Measurements from ENCODE around the gene CALM1. TPM values are rescaled to one million over a fixed set of nuclear protein-coding genes. Genes with fewer than 3 reads are reported as not detected.

The CALM1 gene
- total RNA-seq, 1 donor, result 227 TPM

- no peaks in the 10 kb centered on the region for H3K36me3 ChIP-seq (ENCODE audit: insufficient read depth, low read length)
- peaks cover 7% of the 10 kb centered on the region for H3K9me3 ChIP-seq (ENCODE audit: low read depth, low read length)
- no peaks in the 10 kb centered on the region for H3K4me1 ChIP-seq (ENCODE audit: insufficient read depth, low read length)
- no peak overlapping the region for H3K4me3 ChIP-seq (ENCODE audit: insufficient read depth, low read length)
- H3K27ac ChIP-seq (ENCODE audit: low read depth, low read length), result no peak overlapping the region
- DNase-seq (ENCODE audit: insufficient read length, low spot score, missing footprints), result no peak
- H3K4me2 ChIP-seq (ENCODE audit: insufficient read depth, low read length), result no peak overlapping the region
- no peaks in the 10 kb centered on the region for H3K27me3 ChIP-seq (ENCODE audit: insufficient read depth, low read length)
- no peak overlapping the region for H2AFZ ChIP-seq (ENCODE audit: low read length)
- H4K20me1 ChIP-seq (ENCODE audit: insufficient read depth, low read length), result no peaks in the 10 kb centered on the region
- TF ChIP-seq, protein P1, sequence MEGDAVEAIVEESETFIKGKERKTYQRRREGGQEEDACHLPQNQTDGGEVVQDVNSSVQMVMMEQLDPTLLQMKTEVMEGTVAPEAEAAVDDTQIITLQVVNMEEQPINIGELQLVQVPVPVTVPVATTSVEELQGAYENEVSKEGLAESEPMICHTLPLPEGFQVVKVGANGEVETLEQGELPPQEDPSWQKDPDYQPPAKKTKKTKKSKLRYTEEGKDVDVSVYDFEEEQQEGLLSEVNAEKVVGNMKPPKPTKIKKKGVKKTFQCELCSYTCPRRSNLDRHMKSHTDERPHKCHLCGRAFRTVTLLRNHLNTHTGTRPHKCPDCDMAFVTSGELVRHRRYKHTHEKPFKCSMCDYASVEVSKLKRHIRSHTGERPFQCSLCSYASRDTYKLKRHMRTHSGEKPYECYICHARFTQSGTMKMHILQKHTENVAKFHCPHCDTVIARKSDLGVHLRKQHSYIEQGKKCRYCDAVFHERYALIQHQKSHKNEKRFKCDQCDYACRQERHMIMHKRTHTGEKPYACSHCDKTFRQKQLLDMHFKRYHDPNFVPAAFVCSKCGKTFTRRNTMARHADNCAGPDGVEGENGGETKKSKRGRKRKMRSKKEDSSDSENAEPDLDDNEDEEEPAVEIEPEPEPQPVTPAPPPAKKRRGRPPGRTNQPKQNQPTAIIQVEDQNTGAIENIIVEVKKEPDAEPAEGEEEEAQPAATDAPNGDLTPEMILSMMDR (IDR thresholded peaks at IDR 0.05; ENCODE audit: extremely low read depth, low read depth, low read length), result no peak
- no peaks in the 10 kb centered on the region for H3K79me2 ChIP-seq (ENCODE audit: insufficient read depth, low read length)
Measured at GRCh38 chr14:90449411-90449810, 52.6 kb downstream of the CALM1 start.

DNA sequence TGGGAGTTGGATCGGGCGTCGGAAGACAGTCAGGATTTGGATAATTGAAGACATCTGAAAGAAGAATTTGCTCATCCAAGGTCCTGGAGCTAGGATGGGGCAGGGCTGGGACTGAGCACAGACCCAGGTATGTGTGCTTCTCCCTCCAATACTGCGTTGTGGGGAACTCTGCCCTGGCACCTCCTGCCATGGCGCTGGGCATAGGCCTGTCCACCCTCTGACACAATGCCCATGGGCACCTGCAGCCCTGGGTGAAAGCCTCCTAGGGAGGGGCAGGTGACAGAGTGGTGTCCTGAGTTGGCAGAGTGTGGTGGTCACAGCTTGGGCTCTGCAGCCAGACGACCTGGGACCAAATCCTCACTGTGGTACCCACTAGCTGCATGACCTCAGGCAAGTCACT is 53.3 kb downstream of the CALM1 start:
- no peak overlapping the region for H3K4me3 ChIP-seq (ENCODE audit: insufficient read depth, low read length)
- TF ChIP-seq, protein P1 (IDR thresholded peaks at IDR 0.05; ENCODE audit: extremely low read depth, low read depth, low read length), result no peak
- H3K27ac ChIP-seq (ENCODE audit: low read depth, low read length), result no peak overlapping the region
- peaks cover 7% of the 10 kb centered on the region for H3K9me3 ChIP-seq (ENCODE audit: low read depth, low read length)
- no peaks in the 10 kb centered on the region for H3K27me3 ChIP-seq (ENCODE audit: insufficient read depth, low read length)
- no peaks in the 10 kb centered on the region for H4K20me1 ChIP-seq (ENCODE audit: insufficient read depth, low read length)
- H3K79me2 ChIP-seq (ENCODE audit: insufficient read depth, low read length), result no peaks in the 10 kb centered on the region
- H3K4me2 ChIP-seq (ENCODE audit: insufficient read depth, low read length), result no peak overlapping the region
- H2AFZ ChIP-seq (ENCODE audit: low read length), result no peak overlapping the region
- no peak for DNase-seq (ENCODE audit: insufficient read length, low spot score, missing footprints)
- no peaks in the 10 kb centered on the region for H3K4me1 ChIP-seq (ENCODE audit: insufficient read depth, low read length)
- no peaks in the 10 kb centered on the region for H3K36me3 ChIP-seq (ENCODE audit: insufficient read depth, low read length)

DNA sequence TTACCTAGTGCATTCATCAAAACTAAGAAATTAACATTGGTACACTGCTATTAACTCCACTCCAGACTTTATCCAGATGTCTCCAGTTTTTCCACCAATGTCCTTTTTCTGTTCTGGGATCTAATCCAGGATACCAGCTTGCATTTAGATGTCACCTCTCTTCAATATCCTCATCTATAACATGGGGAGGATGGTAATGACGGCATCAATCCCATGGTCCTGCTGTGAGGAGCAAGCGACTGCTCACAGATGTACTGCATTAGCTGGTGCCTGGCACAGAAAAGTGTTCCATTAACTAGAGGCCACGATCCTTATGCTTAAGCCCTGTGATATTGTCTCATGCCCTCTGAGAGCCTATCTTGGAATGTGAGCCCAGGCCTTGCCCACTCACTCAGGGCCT is 53.8 kb downstream of the CALM1 start:
- DNase-seq (ENCODE audit: insufficient read length, low spot score, missing footprints), result no peak
- H3K79me2 ChIP-seq (ENCODE audit: insufficient read depth, low read length), result no peaks in the 10 kb centered on the region
- H3K27ac ChIP-seq (ENCODE audit: low read depth, low read length), result no peak overlapping the region
- H3K27me3 ChIP-seq (ENCODE audit: insufficient read depth, low read length), result no peaks in the 10 kb centered on the region
- H3K4me3 ChIP-seq (ENCODE audit: insufficient read depth, low read length), result no peak overlapping the region
- no peaks in the 10 kb centered on the region for H3K36me3 ChIP-seq (ENCODE audit: insufficient read depth, low read length)
- no peak overlapping the region for H2AFZ ChIP-seq (ENCODE audit: low read length)
- no peaks in the 10 kb centered on the region for H4K20me1 ChIP-seq (ENCODE audit: insufficient read depth, low read length)
- peaks cover 7% of the 10 kb centered on the region for H3K9me3 ChIP-seq (ENCODE audit: low read depth, low read length)
- H3K4me2 ChIP-seq (ENCODE audit: insufficient read depth, low read length), result no peak overlapping the region
- no peaks in the 10 kb centered on the region for H3K4me1 ChIP-seq (ENCODE audit: insufficient read depth, low read length)
- TF ChIP-seq, protein P1 (IDR thresholded peaks at IDR 0.05; ENCODE audit: extremely low read depth, low read depth, low read length), result no peak

- peaks cover 7% of the 10 kb centered on the region for H3K9me3 ChIP-seq (ENCODE audit: low read depth, low read length)
- no peak for DNase-seq (ENCODE audit: insufficient read length, low spot score, missing footprints)
- no peaks in the 10 kb centered on the region for H3K4me1 ChIP-seq (ENCODE audit: insufficient read depth, low read length)
- no peak overlapping the region for H3K4me2 ChIP-seq (ENCODE audit: insufficient read depth, low read length)
- no peak overlapping the region for H3K4me3 ChIP-seq (ENCODE audit: insufficient read depth, low read length)
- no peak overlapping the region for H2AFZ ChIP-seq (ENCODE audit: low read length)
- TF ChIP-seq, protein P1 (IDR thresholded peaks at IDR 0.05; ENCODE audit: extremely low read depth, low read depth, low read length), result no peak
- H3K79me2 ChIP-seq (ENCODE audit: insufficient read depth, low read length), result no peaks in the 10 kb centered on the region
- no peaks in the 10 kb centered on the region for H4K20me1 ChIP-seq (ENCODE audit: insufficient read depth, low read length)
- no peak overlapping the region for H3K27ac ChIP-seq (ENCODE audit: low read depth, low read length)
- no peaks in the 10 kb centered on the region for H3K27me3 ChIP-seq (ENCODE audit: insufficient read depth, low read length)
- H3K36me3 ChIP-seq (ENCODE audit: insufficient read depth, low read length), result no peaks in the 10 kb centered on the region
Measured at GRCh38 chr14:90451443-90451842, 54.6 kb downstream of the CALM1 start.

Measured in osteoblast (primary cell).